ENCODE results near the gene MICU2. TPM values are rescaled to one million over a fixed set of nuclear protein-coding genes. Genes with fewer than 3 reads are reported as not detected.

MICU2 gene
- total and polyA plus RNA-seq, 2 donors (not counting 1 experiment from before 2014, with no cell fraction given) = 43.3 to 43.9 TPM

GRCh38 chr13:21541980-21542379 lies 62.0 kb downstream of the MICU2 start:
- TF ChIP-seq EZH2 (IDR thresholded peaks at IDR 0.05; ENCODE audit: low read length, missing control alignments) (no peak), CTCF (conservative IDR thresholded peaks at IDR 0.05 in 1 of 2, IDR thresholded peaks at IDR 0.05 in 1 of 2; ENCODE audit: low read depth in 1 of 2, low read length in 2 of 2) (no peak)
- Histone ChIP-seq H3K4me1 (ENCODE audit: control insufficient read depth, extremely low read depth, insufficient read depth, low read length) (no peaks in the 10 kb centered on the region), H3K9ac (ENCODE audit: insufficient read depth, low read length) (no peak overlapping the region), H3K79me2 (ENCODE audit: control insufficient read depth, insufficient read depth, low read length) (no peaks in the 10 kb centered on the region), H2AFZ (ENCODE audit: low read length) (no peak overlapping the region), H3K4me2 (ENCODE audit: extremely low read depth, insufficient read depth, low read length) (no peak overlapping the region), H3K27me3 (ENCODE audit: control insufficient read depth, insufficient read depth, low read length) (no peaks in the 10 kb centered on the region), H3K9me3 (ENCODE audit: control insufficient read depth, insufficient read depth, low read depth, low read length) (no peaks in the 10 kb centered on the region), H3K36me3 (ENCODE audit: control insufficient read depth, insufficient read depth, low read length) (no peaks in the 10 kb centered on the region), H3K4me3 (replicated peaks in 1 of 4; ENCODE audit: control extremely low read depth in 1 of 4, insufficient read depth in 1 of 4, low read depth in 3 of 4, low read length in 4 of 4) (no peak overlapping the region), H3K27ac (ENCODE audit: insufficient read depth, low read length) (no peak overlapping the region), H4K20me1 (ENCODE audit: control insufficient read depth, extremely low read depth, insufficient read depth, low read length) (no peaks in the 10 kb centered on the region)
- no peak for DNase-seq (ENCODE audit: low read depth in 2 of 2)

- no peaks in the 10 kb centered on the region for H3K27me3 ChIP-seq (ENCODE audit: control insufficient read depth, insufficient read depth, low read length)
- no peak overlapping the region for H3K27ac ChIP-seq (ENCODE audit: insufficient read depth, low read length)
- no peaks in the 10 kb centered on the region for H3K36me3 ChIP-seq (ENCODE audit: control insufficient read depth, insufficient read depth, low read length)
- no peaks in the 10 kb centered on the region for H4K20me1 ChIP-seq (ENCODE audit: control insufficient read depth, extremely low read depth, insufficient read depth, low read length)
- no peaks in the 10 kb centered on the region for H3K4me1 ChIP-seq (ENCODE audit: control insufficient read depth, extremely low read depth, insufficient read depth, low read length)
- H3K4me2 ChIP-seq (ENCODE audit: extremely low read depth, insufficient read depth, low read length) = no peak overlapping the region
- H3K4me3 ChIP-seq (replicated peaks in 1 of 4; ENCODE audit: control extremely low read depth in 1 of 4, insufficient read depth in 1 of 4, low read depth in 3 of 4, low read length in 4 of 4) = no peak overlapping the region
- no peak for DNase-seq (ENCODE audit: low read depth in 2 of 2)
- no peaks in the 10 kb centered on the region for H3K9me3 ChIP-seq (ENCODE audit: control insufficient read depth, insufficient read depth, low read depth, low read length)
- no peaks in the 10 kb centered on the region for H3K79me2 ChIP-seq (ENCODE audit: control insufficient read depth, insufficient read depth, low read length)
- H3K9ac ChIP-seq (ENCODE audit: insufficient read depth, low read length) = no peak overlapping the region
- no peak overlapping the region for H2AFZ ChIP-seq (ENCODE audit: low read length)
- TF ChIP-seq EZH2 (IDR thresholded peaks at IDR 0.05; ENCODE audit: low read length, missing control alignments) (no peak), CTCF (conservative IDR thresholded peaks at IDR 0.05 in 1 of 2, IDR thresholded peaks at IDR 0.05 in 1 of 2; ENCODE audit: low read depth in 1 of 2, low read length in 2 of 2) (no peak)
These were observed 62.7 kb downstream of the MICU2 start for GRCh38 chr13:21541271-21541670.

GRCh38 chr13:21539687-21540086 lies 64.3 kb downstream of the MICU2 start:
- no peak for DNase-seq (ENCODE audit: low read depth in 2 of 2)
- Histone ChIP-seq H3K9me3 (ENCODE audit: control insufficient read depth, insufficient read depth, low read depth, low read length) (no peaks in the 10 kb centered on the region), H3K27ac (ENCODE audit: insufficient read depth, low read length) (no peak overlapping the region), H3K79me2 (ENCODE audit: control insufficient read depth, insufficient read depth, low read length) (no peaks in the 10 kb centered on the region), H3K9ac (ENCODE audit: insufficient read depth, low read length) (no peak overlapping the region), H3K36me3 (ENCODE audit: control insufficient read depth, insufficient read depth, low read length) (no peaks in the 10 kb centered on the region), H4K20me1 (ENCODE audit: control insufficient read depth, extremely low read depth, insufficient read depth, low read length) (no peaks in the 10 kb centered on the region), H3K4me2 (ENCODE audit: extremely low read depth, insufficient read depth, low read length) (no peak overlapping the region), H2AFZ (ENCODE audit: low read length) (no peak overlapping the region), H3K4me1 (ENCODE audit: control insufficient read depth, extremely low read depth, insufficient read depth, low read length) (no peaks in the 10 kb centered on the region), H3K27me3 (ENCODE audit: control insufficient read depth, insufficient read depth, low read length) (no peaks in the 10 kb centered on the region), H3K4me3 (replicated peaks in 1 of 4; ENCODE audit: control extremely low read depth in 1 of 4, insufficient read depth in 1 of 4, low read depth in 3 of 4, low read length in 4 of 4) (no peak overlapping the region)
- no peak for TF ChIP-seq CTCF (conservative IDR thresholded peaks at IDR 0.05 in 1 of 2, IDR thresholded peaks at IDR 0.05 in 1 of 2; ENCODE audit: low read depth in 1 of 2, low read length in 2 of 2)
- TF ChIP-seq EZH2 (IDR thresholded peaks at IDR 0.05; ENCODE audit: low read length, missing control alignments) = no peak

Measured in fibroblast of lung (primary cell).